Stimulated activated CD8-positive, alpha-beta memory T cell treated with anti-CD3 and anti-CD28 coated beads, Interleukin-4, amount 100 ng/mL, for 1 hour (primary cell): ENCODE measurements around the gene TMC4.
"Not testable (repeated sequence)": the region's sequence is repeated elsewhere in the genome, so short reads cannot be mapped to it uniquely, and the experiment has no call there.

Source experiments
- DNase-seq, 2 donors: peaks; one replicate each; pipeline ENCODE4 v3.0.0-alpha.2; 2020; ENCODE audit warnings: low read depth in 2 of 2, low spot score in 1 of 2

Gene TMC4

DNA sequence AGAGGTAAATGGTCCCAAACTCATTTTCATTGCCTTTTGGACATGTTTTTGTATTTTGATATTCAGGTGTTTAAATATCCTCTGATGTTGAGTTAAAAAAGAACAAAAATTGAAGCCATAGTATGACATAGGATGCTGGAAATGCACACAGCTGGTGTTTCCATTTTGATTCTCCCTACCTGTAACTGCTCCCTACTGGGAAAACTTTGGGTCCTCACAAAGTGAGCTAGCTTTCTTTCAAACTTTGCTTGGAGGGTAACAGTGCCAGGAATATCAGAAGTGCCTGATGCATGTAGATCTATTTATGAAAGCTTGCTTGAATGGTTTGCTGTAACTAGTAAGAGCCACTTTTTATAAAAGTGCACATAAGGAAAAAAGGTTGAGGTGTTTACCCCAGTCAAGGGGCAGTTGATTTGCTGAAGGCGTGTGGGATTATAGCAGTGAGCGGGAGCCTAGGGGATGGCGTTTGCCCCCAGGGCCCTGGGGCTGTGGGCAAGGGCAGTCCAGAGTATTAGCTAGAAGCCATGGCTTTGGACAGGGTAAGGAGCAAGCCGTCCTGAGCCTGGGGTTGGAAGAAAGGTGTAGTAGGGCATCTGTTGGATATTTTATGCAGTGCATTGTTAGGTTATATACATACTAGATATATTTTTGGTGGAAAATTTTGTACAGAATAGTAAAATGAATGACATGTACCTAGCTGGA, 32.0 kb upstream of the TMC4 start:
- DNase-seq, result no peak

DNA sequence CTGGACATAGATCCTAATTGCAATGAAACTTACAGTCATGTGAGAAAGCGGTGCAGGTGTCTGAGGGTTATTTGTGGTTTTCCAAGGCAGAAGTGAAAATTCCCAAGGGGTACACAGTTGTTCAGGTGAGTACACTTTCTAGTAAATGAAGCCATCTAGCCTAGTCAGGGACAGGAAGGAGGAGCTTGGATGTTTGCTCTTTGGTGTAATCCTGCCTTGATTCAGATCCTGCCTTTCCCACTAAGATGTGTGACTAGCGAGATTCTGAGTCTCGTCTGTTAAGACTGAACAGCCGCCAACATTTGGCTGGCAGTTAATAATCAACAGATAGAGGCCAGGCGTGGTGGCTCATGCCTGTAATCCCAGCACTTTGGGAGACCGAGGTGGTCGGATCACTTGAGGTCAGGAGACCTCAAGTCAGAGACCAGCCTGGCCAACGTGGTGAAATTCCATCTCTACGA, 30.2 kb upstream of the TMC4 start:
- DNase-seq, result no peak

- DNase-seq, result no peak
Observed at GRCh38 chr19:54201980-54202379, 29.0 kb upstream of the TMC4 start.

- DNase-seq, result no peak
Observed at GRCh38 chr19:54201172-54201701, 28.3 kb upstream of the TMC4 start.

DNA sequence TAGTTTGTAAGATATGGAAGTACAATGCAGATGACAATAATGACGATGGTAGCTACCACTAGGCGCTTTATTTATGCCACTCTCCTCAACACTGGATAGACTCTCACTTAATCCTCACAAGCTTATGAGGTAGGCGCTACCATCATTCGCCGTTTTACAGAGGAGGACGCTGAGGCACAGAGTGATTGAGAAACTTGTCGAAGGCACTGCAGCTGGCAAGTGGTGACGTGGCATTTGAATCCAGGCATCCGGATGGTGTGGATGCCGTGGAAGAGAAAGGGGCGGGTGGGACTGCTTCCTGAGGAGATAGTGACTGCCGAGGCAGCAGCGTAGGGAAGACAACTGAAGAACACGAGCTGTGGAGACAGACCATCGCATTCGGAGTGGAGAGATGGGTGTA, 26.4 kb upstream of the TMC4 start:
- no peak for DNase-seq

- no peak for DNase-seq
Observed at GRCh38 chr19:54197121-54197520, 24.2 kb upstream of the TMC4 start.

DNA sequence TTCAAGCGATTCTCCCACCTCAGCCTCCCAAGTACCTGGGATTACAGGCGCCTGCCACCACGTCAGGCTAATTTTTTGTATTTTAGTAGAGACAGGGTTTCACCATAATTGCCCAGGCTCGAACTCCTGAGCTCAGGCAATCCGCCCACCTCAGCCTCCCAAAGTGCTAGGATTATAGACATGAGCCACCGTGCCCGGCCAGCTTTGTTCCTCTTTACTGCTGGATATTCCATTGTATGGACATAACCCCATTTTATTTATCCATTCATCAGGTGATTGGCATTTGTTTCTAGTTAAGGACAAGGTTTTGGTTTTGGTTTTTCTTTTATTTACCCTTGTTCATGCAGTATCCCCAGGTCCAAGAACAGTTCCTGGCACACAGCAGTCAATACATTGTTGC, 23.6 kb upstream of the TMC4 start:
- no peak for DNase-seq

DNA sequence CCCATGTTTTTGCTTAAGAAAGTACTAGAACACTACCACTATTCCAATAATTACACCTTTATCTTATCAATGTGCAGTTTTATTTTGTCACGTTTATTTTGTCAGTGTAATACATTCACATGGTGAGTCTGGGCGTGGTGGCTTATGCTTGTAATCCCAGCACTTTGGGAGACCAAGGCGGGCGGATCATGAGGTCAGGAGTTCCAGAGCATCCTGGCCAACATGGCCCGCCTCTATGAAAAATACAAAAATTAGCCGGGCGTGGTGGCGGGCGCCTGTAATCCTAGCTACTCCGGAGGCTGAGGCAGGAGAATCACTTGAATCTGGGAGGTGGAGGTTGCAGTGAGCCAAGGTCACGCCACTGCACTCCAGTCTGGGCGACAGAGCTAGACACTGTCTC, 21.5 kb upstream of the TMC4 start:
- DNase-seq, result not testable (repeated sequence)

- no peak for DNase-seq
Observed at GRCh38 chr19:54193011-54193410, 20.1 kb upstream of the TMC4 start.

DNA sequence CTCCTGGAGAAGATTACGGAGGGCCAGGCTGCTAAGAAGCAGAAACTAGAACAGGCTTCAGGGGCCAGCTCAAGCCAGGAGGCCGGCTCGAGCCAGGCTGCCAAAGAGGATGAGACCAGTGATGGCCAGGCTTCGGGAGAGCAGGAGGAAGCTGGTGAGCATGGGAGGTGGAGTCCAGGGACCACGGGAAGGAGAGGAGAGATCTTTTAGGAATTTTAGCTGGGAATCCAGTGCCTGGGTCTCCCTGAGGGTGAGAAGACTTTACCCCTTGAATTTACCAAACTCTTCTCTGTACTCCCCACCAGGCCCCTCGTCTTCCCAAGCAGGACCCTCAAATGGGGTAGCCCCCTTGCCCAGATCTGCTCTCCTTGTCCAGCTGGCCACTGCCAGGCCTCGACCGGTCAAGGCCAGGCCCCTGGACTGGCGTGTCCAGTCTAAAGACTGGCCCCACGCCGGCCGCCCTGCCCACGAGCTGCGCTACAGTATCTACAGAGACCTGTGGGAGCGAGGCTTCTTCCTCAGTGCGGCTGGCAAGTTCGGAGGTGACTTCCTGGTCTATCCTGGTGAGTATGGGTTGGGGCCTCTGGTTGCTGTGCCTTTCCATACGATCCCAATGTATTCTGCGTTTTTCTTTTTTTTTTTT, 19.0 kb upstream of the TMC4 start:
- DNase-seq, result no peak

DNA sequence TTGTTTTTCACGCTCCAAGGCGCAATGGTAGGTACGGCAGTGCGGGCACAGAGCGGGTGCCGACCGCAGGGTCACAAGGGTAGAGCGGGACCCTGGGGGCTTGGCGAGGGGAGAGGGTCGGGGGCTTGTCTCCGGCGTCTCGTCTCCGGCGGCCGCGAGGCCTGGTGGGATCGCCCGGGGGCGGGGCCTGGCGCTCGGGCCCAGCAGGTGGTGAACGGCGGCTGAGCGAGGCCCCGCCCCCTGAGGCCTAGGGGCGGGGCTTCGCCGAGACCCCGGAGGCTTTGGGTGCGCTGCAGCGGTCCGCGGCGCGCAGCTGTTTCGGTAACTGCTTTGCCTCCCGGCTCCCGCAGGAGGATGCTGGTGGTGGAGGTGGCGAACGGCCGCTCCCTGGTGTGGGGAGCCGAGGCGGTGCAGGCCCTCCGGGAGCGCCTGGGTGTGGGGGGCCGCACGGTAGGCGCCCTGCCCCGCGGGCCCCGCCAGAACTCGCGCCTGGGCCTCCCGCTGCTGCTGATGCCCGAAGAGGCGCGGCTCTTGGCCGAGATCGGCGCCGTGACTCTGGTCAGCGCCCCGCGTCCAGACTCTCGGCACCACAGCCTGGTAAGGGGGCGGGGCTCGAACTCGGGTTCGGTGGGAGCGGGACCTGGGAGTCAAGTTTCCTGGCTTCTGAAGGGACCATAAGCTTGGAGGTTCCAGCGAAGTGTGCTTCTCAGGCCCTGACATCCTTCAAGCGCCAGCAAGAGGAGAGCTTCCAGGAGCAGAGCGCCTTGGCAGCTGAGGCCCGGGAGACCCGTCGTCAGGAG, 18.3 kb upstream of the TMC4 start, which contains the start of gene TSEN34:
TSEN34 (plus strand) TSS at position 298 of the 800 bp plus-strand sequence; CDS start at position 355, 57 bp downstream.
- peak in 1 of 2 donors; percentile 75 for DNase-seq

GRCh38 chr19:54190503-54191010, 17.6 kb upstream of the TMC4 start:
- DNase-seq, result peak; percentile 99 to 100

- DNase-seq, result peak; percentile 99 to 100
Observed at GRCh38 chr19:54189735-54190502, 17.0 kb upstream of the TMC4 start.

DNA sequence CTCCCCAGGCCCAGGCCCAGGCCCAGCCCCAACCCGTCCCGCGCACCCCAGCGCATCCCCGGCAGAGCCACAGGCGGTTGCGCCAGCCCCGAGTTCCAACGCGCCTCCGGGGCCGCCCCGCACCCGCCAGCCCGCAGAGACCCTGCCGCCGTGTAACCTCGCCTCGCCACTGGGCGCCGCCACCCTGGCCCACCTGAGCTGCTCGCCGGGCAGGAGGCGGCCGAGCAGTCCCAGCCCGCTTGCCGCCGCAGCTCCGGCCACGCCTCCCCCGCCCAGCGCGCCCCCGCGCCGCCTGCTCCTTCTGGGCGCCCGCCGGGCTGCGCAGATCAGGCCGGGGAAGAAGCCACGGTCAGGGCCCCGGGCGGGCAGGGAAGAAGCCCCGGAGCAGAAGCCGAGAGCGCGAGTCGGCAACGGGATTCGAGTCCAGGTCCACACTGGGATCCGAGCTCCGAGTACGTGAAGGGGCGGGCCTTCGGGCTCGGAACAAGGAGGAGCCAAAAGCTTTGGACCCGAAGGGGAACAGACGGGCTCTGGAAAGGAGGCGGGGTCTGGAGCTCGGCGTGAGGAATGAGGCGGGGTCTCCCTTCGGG, 16.3 kb upstream of the TMC4 start, which contains the start of gene MBOAT7:
MBOAT7 (minus strand) TSS at position 436 of the 590 bp plus-strand sequence. CDS start 1,072 bp downstream, outside the sequence.
- DNase-seq, result peak in 1 of 2 donors; percentile 30

GRCh38 chr19:54188215-54188871, 15.4 kb upstream of the TMC4 start:
- peak in 1 of 2 donors; percentile 54 for DNase-seq

GRCh38 chr19:54186934-54187381, 14.0 kb upstream of the TMC4 start:
- no peak for DNase-seq

DNA sequence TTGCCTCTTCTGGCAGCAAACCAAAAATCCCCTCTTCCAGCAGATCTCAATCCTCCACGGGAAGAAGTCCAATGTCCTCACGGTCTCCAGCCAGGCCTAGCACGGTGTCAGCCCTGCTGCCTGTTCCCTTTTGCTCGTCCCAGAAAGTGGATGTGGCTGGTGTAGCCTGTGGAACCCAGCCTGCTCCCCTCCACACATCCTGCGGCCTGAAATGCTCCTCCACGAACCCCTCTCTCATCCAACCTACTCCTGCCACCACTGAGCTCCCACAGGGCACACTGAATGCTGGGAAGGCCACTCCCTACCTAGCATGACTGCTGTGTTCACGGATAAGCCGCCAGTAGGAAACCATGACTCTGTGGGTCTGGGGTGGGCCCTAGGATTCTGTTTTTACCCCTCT, 13.4 kb upstream of the TMC4 start:
- DNase-seq, result no peak

DNA sequence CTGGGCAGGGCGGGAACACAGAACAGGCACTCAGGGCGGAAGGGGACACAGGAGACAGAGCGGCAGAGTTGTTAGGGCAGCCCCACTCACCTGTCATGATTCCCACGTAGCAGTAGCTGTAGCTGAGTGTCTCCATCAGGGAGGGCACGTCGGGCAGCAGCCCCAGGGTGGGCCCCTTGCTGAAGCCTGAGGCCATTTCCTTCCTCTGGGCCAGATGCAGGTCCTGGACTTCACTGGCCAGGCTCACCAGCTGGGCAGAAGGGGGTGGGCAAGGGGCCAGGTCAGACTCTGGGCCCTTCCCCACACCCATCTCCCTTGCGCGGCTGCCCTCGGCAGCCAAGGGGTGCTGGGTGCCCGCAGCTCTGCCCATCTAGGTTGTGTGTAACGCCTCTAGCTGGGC, 10.5 kb upstream of the TMC4 start:
- DNase-seq, result no peak

- DNase-seq, result not testable (repeated sequence)
Observed at GRCh38 chr19:54181894-54182293, 8.9 kb upstream of the TMC4 start.
